ENCODE measurements around the gene VPS13D. TPM values are rescaled to one million over a fixed set of nuclear protein-coding genes. Genes with fewer than 3 reads are reported as not detected.

VPS13D gene
- total RNA-seq, 4 donors from 2014 or later, result 137 to 238 (median 191) TPM

- Histone ChIP-seq H3K36me3 (no peaks in the 10 kb centered on the region), H3K27ac (no peak overlapping the region), H3K9me3 (no peaks in the 10 kb centered on the region), H3K27me3 (no peaks in the 10 kb centered on the region), H3K4me3 (replicated peaks in 1 of 3) (no peak overlapping the region), H3K4me1 (peaks cover 0 to 17% of the 10 kb centered on the region in 2 donors)
- WGBS, 2 donors, result 71 to 86% methylated on average over 5 to 14 of the region's 17 CpGs
- TF ChIP-seq CTCF (IDR thresholded peaks at IDR 0.05) (no peak), POLR2A (IDR thresholded peaks at IDR 0.05) (no peak)
- DNase-seq, result no peak
- intact Hi-C loops (cut with DNase I), result no loop called here
Observed at GRCh38 chr1:12206792-12207424, 22.9 kb upstream of the VPS13D start.

GRCh38 chr1:12208271-12208670 lies 21.6 kb upstream of the VPS13D start:
- Histone ChIP-seq H3K4me1 (peaks cover 0 to 14% of the 10 kb centered on the region in 2 donors), H3K4me3 (replicated peaks in 1 of 3) (no peak overlapping the region), H3K9me3 (no peaks in the 10 kb centered on the region), H3K36me3 (no peaks in the 10 kb centered on the region), H3K27me3 (no peaks in the 10 kb centered on the region), H3K27ac (no peak overlapping the region)
- TF ChIP-seq CTCF (IDR thresholded peaks at IDR 0.05) (no peak), POLR2A (IDR thresholded peaks at IDR 0.05) (no peak)
- WGBS, 2 donors, result 65 to 81% methylated on average over 6 of the region's 6 CpGs
- intact Hi-C loops (cut with DNase I), result loop anchor here (2.0 kb wide), 1 partner anchor 83 kb away; no protein-coding TSS in a partner anchor
- DNase-seq, result no peak

- 19 to 31% methylated on average over 9 to 14 of the region's 14 CpGs for WGBS, 2 donors
Observed at GRCh38 chr1:12208764-12209494, 20.9 kb upstream of the VPS13D start.

GRCh38 chr1:12209495-12209832 lies 20.4 kb upstream of the VPS13D start:
- no peak overlapping the region for H3K4me3 ChIP-seq (replicated peaks in 1 of 3)
- WGBS, 2 donors, result 93 to 95% methylated on average over 1 of the region's 3 CpGs
- intact Hi-C loops (cut with DNase I), result loop anchor here (2.0 kb wide), 1 partner anchor 85 kb away; no protein-coding TSS in a partner anchor
- H3K27me3 ChIP-seq, result no peaks in the 10 kb centered on the region
- peaks cover 0 to 14% of the 10 kb centered on the region in 2 donors for H3K4me1 ChIP-seq
- TF ChIP-seq POLR2A (IDR thresholded peaks at IDR 0.05) (no peak), CTCF (IDR thresholded peaks at IDR 0.05) (no peak)
- H3K36me3 ChIP-seq, result no peaks in the 10 kb centered on the region
- H3K27ac ChIP-seq, result no peak overlapping the region
- no peaks in the 10 kb centered on the region for H3K9me3 ChIP-seq
- no peak for DNase-seq

More at GRCh38 chr1:12208764-12209494, 20.9 kb upstream of the VPS13D start:
- no peak overlapping the region for H3K27ac ChIP-seq
- peaks cover 0 to 14% of the 10 kb centered on the region in 2 donors for H3K4me1 ChIP-seq
- H3K36me3 ChIP-seq, result no peaks in the 10 kb centered on the region
- peak; percentile 89 to 92 for DNase-seq
- intact Hi-C loops (cut with DNase I), result loop anchor here (2.0 kb wide), 1 partner anchor 84 kb away; no protein-coding TSS in a partner anchor
- no peaks in the 10 kb centered on the region for H3K27me3 ChIP-seq
- H3K4me3 ChIP-seq (replicated peaks in 1 of 3), result no peak overlapping the region
- TF ChIP-seq CTCF (IDR thresholded peaks at IDR 0.05) (peak; percentile 89 to 99 (median 94)), POLR2A (IDR thresholded peaks at IDR 0.05) (no peak)
- no peaks in the 10 kb centered on the region for H3K9me3 ChIP-seq

Data from thyroid gland (tissue), 4 donors.